Keratinocyte (primary cell): ENCODE data around the gene MPO.

Experiments used
- EZH2 ChIP-seq: IDR thresholded peaks from one replicate; pipeline ENCODE4 v1.6.1; 2012; ENCODE audit warnings: inconsistent platforms, mild to moderate bottlenecking, low read length, moderate library complexity
- TF ChIP-seq, protein P1 (sequence below), 3 experiments: IDR thresholded peaks in 1 of 3; conservative IDR thresholded peaks in 1 of 3; optimal IDR thresholded peaks in 1 of 3; 2 replicates in 2 of 3; 3 replicates in 1 of 3; pipeline versions ENCODE3 to v1.5.1; 2011; ENCODE audit warnings: low read length in 3 of 3, mild to moderate bottlenecking in 3 of 3, moderate library complexity in 2 of 3, control low read depth in 1 of 3, inconsistent platforms in 1 of 3; ENCODE audit not compliant: insufficient read depth in 2 of 3; ENCODE audit errors: extremely low read depth in 1 of 3

DNA sequence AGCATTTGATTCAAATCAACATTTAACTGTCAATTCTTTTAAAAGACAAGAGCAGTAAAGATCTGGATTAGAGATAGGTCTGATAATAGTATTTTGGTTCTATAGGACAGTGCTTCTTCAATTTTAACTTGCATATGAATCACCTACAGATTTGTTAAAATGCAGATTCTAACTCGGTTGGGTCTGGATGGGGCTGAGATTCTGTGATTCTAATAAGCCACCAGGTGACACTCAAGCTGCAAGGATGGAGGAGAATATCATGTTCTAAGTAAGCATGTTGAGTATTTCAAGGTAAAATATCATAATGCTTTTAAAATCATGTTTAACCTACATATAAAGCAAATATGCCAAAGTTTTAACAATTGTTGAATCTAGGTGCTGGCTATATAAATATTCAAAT is 32.1 kb upstream of the MPO start:
- TF ChIP-seq, protein P1, sequence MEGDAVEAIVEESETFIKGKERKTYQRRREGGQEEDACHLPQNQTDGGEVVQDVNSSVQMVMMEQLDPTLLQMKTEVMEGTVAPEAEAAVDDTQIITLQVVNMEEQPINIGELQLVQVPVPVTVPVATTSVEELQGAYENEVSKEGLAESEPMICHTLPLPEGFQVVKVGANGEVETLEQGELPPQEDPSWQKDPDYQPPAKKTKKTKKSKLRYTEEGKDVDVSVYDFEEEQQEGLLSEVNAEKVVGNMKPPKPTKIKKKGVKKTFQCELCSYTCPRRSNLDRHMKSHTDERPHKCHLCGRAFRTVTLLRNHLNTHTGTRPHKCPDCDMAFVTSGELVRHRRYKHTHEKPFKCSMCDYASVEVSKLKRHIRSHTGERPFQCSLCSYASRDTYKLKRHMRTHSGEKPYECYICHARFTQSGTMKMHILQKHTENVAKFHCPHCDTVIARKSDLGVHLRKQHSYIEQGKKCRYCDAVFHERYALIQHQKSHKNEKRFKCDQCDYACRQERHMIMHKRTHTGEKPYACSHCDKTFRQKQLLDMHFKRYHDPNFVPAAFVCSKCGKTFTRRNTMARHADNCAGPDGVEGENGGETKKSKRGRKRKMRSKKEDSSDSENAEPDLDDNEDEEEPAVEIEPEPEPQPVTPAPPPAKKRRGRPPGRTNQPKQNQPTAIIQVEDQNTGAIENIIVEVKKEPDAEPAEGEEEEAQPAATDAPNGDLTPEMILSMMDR (optimal IDR thresholded peaks at IDR 0.05 in 1 of 3, IDR thresholded peaks at IDR 0.05 in 1 of 3, conservative IDR thresholded peaks at IDR 0.05 in 1 of 3; ENCODE audit: extremely low read depth in 1 of 3, insufficient read depth in 2 of 3, low read length in 3 of 3): no peak
- TF ChIP-seq EZH2: no peak
